Upper lobe of right lung (tissue), 1 donor: ENCODE data around the gene XAGE1B. TPM values are rescaled to one million over a fixed set of nuclear protein-coding genes. Genes with fewer than 3 reads are reported as not detected.
"Not testable (repeated sequence)": the region's sequence is repeated elsewhere in the genome, so short reads cannot be mapped to it uniquely, and the experiment has no call there.

Experiments
- ATAC-seq: fragments of 200-7000 bp; cut with Tn5 transposase; one replicate; pipeline ENCODE4 v1.9.1; 2020; ENCODE audit warnings: mild to moderate bottlenecking, moderate library complexity
- DNase-seq: peaks from one replicate; pipeline ENCODE4 v3.0.0-alpha.2; 2020
- H3K27ac ChIP-seq: fragments of 200-600 bp; one replicate; pipeline ENCODE4 v1.8.0; 2022
- H3K27me3 ChIP-seq: fragments of 200-600 bp; one replicate; pipeline ENCODE4 v1.8.0; 2022; ENCODE audit warnings: mild to moderate bottlenecking
- H3K36me3 ChIP-seq: fragments of 200-600 bp; one replicate; pipeline ENCODE4 v1.8.0; 2022
- H3K4me1 ChIP-seq: fragments of 200-600 bp; one replicate; pipeline ENCODE4 v1.8.0; 2022
- H3K4me3 ChIP-seq: fragments of 200-600 bp; one replicate; pipeline ENCODE4 v1.8.0; 2022; ENCODE audit warnings: mild to moderate bottlenecking
- H3K9me3 ChIP-seq: fragments of 200-600 bp; one replicate; pipeline ENCODE4 v1.8.0; 2022
- CTCF ChIP-seq: fragments of 200-600 bp; IDR thresholded peaks from one replicate; pipeline ENCODE4 v1.8.0; 2022; ENCODE audit warnings: antibody characterized with exemption
- intact Hi-C: fragments of 100-400 bp; cut with DNase I; formaldehyde crosslinking; loops from one replicate; pipeline ENCODE4 v1.11.0; 2022
- total RNA-seq: library from RNA; stranded (reverse); fragmentation: NEBNext Ultra II Directional; extraction: Animal tissue kit (Norgen Biotek cat#: 25700); gene quantifications from one replicate; pipeline ENCODE4 v1.2.1, GENCODE V29; 2021
- donor health status: DM: no; HTN: yes; CAD: no; lungs with severe emphysema.

XAGE1B gene
- total RNA-seq, 1 donor from 2014 or later = 1.2 TPM

DNA sequence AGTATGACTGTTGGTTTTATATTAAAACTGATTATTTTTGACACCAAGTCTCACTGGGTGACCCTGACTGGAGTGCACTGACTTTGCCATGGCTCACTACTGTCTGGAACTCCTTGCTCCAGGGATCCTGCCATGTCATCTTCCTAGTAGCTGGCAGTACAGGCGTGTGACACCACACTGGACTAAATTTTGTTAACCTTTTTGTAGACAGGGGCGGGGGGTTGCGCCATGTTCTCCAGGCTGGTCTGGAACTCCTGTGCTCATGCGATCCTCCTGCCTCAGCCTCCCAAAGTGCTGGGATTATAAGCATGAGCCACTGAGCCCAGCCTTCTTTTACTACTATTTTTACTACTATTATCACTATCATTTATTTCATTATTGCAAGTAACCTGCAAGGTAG lies 12.3 kb downstream of the XAGE1B start:
- no peaks in the 10 kb centered on the region for H3K27me3 ChIP-seq
- H3K9me3 ChIP-seq = no peaks in the 10 kb centered on the region
- no peaks in the 10 kb centered on the region for H3K36me3 ChIP-seq
- H3K4me1 ChIP-seq = no peaks in the 10 kb centered on the region
- H3K27ac ChIP-seq = no peak overlapping the region
- ATAC-seq (no peak), DNase-seq (no peak)
- intact Hi-C loops = no loop called here
- H3K4me3 ChIP-seq = no peak overlapping the region
- TF ChIP-seq CTCF = no peak

GRCh38 chrX:52501362-52501761 lies 15.5 kb downstream of the XAGE1B start:
- H3K4me3 ChIP-seq, H3K36me3 ChIP-seq, H3K27me3 ChIP-seq, ATAC-seq, intact Hi-C loops, DNase-seq, H3K9me3 ChIP-seq, H3K27ac ChIP-seq, H3K4me1 ChIP-seq: not testable (repeated sequence)

- H3K36me3 ChIP-seq, intact Hi-C loops, H3K9me3 ChIP-seq, H3K27ac ChIP-seq, H3K4me1 ChIP-seq, DNase-seq, H3K4me3 ChIP-seq, H3K27me3 ChIP-seq: not testable (repeated sequence)
- peak; percentile 81 for ATAC-seq
These were observed 20.5 kb downstream of the XAGE1B start for GRCh38 chrX:52496419-52496772.

DNA sequence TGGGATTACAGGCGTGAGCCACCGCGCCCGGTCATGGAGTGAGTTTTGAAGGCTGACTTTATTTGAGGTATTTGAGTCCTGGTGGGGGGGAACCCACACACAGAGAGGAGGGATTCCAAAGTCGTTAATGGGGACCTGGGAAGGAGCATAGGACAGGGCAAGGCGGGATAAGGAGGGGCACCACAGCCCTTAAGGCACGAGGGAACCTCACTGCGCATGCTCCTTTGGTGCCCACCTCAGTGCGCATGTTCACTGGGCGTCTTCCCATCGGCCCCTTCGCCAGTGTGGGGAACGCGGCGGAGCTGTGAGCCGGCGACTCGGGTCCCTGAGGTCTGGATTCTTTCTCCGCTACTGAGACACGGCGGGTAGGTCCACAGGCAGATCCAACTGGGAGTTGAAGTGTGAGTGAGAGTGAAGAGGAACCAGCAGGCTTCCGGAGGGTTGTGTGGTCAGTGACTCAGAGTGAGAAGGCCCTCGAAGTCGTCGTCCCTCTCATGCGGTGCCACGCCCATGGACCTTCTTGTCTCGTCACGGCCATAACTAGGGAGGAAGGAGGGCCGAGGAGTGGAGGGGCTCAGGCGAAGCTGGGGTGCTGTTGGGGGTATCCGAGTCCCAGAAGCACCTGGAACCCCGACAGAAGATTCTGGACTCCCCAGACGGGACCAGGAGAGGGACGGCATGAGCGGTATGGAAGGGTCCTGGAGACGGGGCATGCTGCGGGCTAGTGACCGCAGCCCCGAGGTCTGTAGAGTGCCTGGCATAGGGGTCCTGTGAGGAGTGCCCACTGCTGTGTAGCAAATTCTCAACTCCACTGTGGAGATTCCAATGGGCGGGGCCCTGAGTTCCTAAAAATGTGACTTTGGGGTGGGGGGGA lies 21.1 kb downstream of the XAGE1B start, which contains the start of gene XAGE1A:
TSS of gene XAGE1A (plus strand) at position 264 of the 874 bp plus-strand sequence. CDS start 1,554 bp downstream, outside the sequence.
- H3K4me3 ChIP-seq, H3K27ac ChIP-seq, H3K4me1 ChIP-seq, intact Hi-C loops, H3K36me3 ChIP-seq, DNase-seq, H3K9me3 ChIP-seq, H3K27me3 ChIP-seq: not testable (repeated sequence)
- ATAC-seq = peak; percentile 51

- H3K9me3 ChIP-seq, H3K4me3 ChIP-seq, intact Hi-C loops, ATAC-seq, DNase-seq, H3K36me3 ChIP-seq, H3K27me3 ChIP-seq, H3K27ac ChIP-seq, H3K4me1 ChIP-seq: not testable (repeated sequence)
These were observed 45.6 kb downstream of the XAGE1B start for GRCh38 chrX:52471301-52471700.

Other genes starting within 250 kb of the XAGE1B start
- gene XAGE2, start 148.0 kb downstream of the XAGE1B start, total RNA-seq = 5.2 TPM
- gene XAGE1A, start 21.3 kb downstream of the XAGE1B start, total RNA-seq = 0.75 TPM
- not detected for gene SSX7, start 137.8 kb upstream of the XAGE1B start, total RNA-seq
- not detected for gene SSX2, start 190.1 kb upstream of the XAGE1B start, total RNA-seq
- not detected for gene SSX2B, start 234.2 kb upstream of the XAGE1B start, total RNA-seq